NCI-H446 (cell line): Measurements from ENCODE around the gene TLX2.

Source experiments
- DNase-seq, 2 experiments: peaks; one replicate each; lab custom pipeline; 2025; lab: John Stamatoyannopoulos, UW

TLX2 gene

GRCh38 chr2:74496997-74497776, 17.1 kb upstream of the TLX2 start:
- no peak for DNase-seq

DNA sequence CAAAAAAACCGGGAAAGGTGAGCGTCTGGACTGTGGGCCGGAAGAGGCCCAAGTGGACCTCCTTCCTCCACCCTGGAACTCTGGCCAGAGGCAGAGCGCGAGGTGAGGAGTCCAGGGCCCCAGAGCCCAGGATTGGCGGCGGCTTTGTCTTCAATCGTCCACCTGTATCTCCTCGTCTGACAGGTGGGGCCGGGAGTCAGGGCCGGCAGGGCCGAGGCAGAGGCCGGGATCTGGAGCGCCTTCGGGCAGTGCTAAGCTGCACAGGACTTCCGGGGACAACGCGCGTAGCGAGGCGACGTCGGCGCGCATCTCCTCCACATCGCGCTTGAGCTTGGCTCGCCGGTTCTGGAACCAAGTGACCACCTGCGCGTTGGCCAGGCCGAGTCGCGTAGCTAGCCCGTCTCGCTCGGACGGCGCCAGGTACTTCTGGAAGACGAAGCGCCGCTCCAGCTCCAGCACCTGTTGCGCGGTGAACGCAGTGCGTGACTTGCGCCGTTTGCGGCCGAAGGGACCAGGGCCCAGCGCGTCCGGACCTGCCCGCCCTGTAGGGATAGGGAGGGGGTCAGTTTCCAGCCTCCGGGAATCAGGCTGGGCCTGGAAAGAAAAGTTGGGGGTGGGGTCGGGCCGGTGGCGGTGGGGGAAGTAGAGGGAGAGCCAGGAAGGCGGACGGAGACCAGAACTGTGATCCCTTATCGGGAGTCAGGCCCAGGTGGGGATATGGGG, 16.3 kb upstream of the TLX2 start:
- DNase-seq, result no peak

DNA sequence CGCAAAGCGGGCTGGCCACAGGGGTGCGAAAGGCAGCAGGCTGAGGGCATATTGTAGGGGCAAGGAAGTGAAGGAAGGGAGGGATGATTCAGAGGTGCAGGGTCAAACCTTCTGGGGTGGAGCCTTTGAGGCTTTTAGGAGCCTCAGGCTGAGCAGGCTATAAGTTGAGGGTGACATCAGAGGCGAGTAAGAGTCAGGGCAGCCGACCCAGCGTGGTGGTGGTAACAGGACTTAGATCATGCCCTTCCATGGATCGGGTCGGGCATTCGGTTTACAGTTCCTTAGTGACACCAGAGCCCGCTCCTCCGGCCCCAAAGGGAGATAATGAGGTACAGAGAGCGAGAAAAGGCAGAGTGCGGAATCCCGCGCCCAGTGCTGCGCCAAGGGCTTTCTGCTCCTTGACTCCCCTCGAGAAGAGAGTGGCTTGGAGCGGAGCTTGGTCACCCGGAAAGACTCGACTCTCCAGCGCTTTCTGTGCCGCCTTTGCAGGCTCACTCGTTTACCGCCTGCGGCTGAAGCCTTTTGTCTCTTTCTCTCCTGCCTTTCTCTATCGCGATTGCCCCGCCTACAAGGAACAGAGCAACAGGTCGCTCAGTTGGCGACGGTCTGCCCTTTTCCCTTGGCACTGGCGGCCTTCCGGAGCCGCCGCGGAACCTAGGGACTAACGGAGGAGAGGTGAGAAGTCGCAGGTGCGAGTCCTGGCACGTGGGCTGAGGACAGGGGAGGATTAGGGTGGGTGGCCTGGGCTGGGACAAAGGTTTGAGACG, 15.6 kb upstream of the TLX2 start:
- no peak for DNase-seq

DNA sequence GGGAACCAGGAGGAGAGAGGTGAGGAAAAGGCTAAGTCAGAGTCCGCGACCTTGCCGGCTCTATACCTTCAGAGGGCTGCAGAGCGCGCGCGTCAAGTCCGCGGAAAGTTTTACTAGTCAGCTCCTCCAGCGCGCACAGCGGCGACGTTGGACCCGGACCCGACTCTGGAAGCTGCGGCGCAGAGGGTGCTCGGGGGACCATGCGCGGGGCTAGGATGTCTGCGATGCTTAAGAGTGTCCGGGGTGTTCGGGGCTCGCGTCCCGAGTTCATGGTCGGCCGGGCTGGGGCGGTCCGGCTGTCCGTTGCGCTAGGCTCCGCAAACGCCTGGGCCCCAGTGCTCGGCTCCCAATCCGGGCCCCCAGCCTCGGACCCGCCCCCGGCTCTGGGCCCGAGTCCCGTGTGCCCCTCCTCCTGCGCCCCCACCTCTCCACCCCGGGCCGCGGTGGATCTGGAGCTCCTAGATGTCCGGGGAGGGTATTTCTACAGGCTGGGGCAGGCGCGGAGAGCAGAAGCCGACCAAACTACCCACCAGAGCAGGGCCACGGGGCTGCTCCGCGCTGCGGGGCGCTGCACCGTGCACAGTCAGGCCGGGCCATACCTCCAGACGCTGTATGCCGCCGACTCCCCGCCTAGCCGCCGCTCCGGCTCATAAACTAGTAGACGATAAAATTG, 14.8 kb upstream of the TLX2 start, which contains the start of gene LBX2:
LBX2 (minus strand) TSS at position 337 of the 673 bp plus-strand sequence; CDS start at position 271, 66 bp downstream.
- DNase-seq, result no peak

- DNase-seq, result no peak
Measured at GRCh38 chr2:74499940-74500577, 14.2 kb upstream of the TLX2 start.

GRCh38 chr2:74500578-74500946, 13.7 kb upstream of the TLX2 start:
- no peak for DNase-seq

- no peak for DNase-seq
Measured at GRCh38 chr2:74501335-74502071, 12.7 kb upstream of the TLX2 start.

- DNase-seq, result no peak
Measured at GRCh38 chr2:74502147-74502719, 12.0 kb upstream of the TLX2 start.

- no peak for DNase-seq
Measured at GRCh38 chr2:74502720-74503505, 11.3 kb upstream of the TLX2 start.

GRCh38 chr2:74503506-74504475, 10.5 kb upstream of the TLX2 start:
- DNase-seq, result no peak

DNA sequence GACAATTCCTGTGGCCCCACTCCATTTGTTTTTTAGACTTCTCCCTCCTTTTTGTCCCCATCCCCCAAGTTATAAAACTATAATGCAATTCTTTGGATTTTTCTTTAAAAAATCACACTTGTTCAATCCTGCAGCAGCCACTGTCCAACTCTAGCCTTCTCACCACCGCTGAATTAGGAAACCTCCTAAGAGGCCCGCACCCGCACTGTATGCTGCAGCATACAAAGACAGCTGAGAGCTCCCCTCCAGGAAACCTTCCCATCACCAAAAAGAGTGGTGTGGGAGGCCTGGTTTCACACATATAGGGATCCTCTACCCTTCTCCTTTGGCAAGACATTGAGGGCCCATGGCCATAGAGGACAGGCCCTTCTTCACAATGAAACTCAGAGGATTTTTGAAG, 9.7 kb upstream of the TLX2 start:
- no peak for DNase-seq

GRCh38 chr2:74505448-74506246, 8.6 kb upstream of the TLX2 start:
- DNase-seq, result no peak

DNA sequence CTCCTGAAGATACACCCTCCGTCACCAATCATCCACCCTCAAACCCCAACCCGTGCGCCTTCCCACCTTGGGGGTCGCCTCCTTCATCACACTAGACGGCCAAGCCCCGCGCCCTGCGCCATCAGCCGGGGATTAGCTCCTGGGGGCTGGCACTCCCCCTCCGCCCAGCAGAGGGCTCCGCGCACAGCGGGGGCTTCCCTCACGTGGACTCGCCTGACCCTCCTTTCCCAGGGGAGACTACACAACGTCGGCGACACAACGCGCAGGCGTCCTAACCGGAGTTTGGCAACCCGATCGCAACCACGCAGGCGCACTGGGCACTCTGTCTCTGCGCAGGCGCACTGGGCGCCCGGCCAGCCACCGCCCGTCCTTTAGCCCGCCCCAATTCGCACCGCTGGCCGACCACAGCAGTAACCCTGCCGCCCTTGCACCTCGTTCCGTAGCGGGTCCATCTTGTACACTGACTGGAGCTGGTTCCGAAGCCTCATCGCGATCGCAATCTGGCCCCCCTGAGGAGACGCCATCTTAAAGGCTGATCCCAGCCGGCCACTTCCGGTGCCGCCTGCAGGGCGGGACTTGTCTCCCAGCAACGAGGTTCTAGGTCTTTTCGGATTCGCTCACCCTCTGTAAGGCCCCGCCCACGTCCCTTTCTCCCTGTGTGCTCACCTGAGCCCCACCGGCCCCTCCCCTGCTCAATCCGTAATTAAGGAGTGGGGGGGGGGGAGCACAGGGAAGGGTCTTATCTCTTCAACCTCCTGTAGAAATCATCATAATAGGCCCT, 6.9 kb upstream of the TLX2 start, which contains the start of gene PCGF1:
PCGF1 (minus strand) TSS at position 551 of the 781 bp plus-strand sequence; CDS start at position 524, 27 bp downstream.
- peak; percentile 93 to 97 for DNase-seq

GRCh38 chr2:74507926-74508520, 6.2 kb upstream of the TLX2 start:
- peak in 1 of 2 experiments; percentile 52 for DNase-seq

DNA sequence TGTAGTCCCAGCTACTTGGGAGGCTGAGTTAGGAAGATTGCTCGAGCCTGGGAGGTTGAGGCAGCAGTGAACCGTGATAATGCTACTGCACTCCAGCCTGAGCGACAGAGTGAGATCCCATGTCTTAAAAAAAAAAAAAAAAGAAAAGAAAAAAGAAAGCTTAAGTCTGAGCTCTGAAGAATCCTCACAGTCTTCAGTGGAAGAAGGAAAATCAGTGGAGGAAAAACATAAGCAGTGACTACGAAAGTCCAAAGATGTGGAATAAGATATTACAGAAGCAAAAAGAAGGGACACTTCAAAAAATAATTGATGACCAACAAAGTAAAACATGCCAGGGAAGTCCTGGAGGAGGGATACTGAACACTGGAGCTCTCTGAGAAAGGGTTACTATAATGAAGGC, 4.0 kb upstream of the TLX2 start:
- DNase-seq, result no peak
